GM12875 (cell line): ENCODE results near the gene MET.

ENCODE experiments used
- H3K4me3 ChIP-seq: one replicate; pipeline ENCODE4 v1.5.1; 2011; ENCODE audit warnings: low read depth, low read length, control low read depth
- TF ChIP-seq, protein P1 (sequence below): IDR thresholded peaks from 2 replicates; pipeline ENCODE4 v1.5.1; 2011; ENCODE audit warnings: low read depth, mild to moderate bottlenecking, control low read depth, inconsistent platforms, low read length, moderate library complexity, borderline replicate concordance; ENCODE audit not compliant: insufficient read depth

Gene MET

DNA sequence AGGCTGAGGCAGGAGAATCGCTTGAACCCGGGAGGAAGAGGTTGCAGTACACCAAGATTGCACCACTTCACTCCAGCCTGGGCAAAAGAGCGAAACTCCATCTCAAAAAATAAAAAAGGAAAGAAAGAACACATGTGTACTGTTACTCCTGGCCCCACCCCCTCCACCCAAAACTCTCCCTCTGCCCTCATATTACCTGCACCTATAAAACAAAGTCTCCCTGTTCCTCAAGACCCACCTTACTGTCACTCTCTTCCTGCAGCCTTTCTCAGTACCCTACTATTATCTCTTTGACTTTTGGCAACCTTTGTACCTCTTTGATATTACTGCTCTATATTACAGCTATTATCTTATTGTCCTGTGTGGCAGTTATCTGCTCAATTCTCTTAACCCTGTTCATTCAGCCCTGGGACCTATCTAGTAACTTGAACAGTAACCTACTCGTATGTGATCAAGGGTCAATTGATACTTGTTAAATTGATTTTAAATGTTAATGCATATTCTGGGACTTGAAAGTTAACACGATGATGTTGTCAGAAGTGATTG is 121.9 kb downstream of the MET start:
- TF ChIP-seq, protein P1, sequence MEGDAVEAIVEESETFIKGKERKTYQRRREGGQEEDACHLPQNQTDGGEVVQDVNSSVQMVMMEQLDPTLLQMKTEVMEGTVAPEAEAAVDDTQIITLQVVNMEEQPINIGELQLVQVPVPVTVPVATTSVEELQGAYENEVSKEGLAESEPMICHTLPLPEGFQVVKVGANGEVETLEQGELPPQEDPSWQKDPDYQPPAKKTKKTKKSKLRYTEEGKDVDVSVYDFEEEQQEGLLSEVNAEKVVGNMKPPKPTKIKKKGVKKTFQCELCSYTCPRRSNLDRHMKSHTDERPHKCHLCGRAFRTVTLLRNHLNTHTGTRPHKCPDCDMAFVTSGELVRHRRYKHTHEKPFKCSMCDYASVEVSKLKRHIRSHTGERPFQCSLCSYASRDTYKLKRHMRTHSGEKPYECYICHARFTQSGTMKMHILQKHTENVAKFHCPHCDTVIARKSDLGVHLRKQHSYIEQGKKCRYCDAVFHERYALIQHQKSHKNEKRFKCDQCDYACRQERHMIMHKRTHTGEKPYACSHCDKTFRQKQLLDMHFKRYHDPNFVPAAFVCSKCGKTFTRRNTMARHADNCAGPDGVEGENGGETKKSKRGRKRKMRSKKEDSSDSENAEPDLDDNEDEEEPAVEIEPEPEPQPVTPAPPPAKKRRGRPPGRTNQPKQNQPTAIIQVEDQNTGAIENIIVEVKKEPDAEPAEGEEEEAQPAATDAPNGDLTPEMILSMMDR: no peak

GRCh38 chr7:116796471-116796870 is 124.5 kb downstream of the MET start:
- no peak overlapping the region for H3K4me3 ChIP-seq
- TF ChIP-seq, protein P1: no peak

More for the DNA sequence above, 121.9 kb downstream of the MET start:
- H3K4me3 ChIP-seq: no peak overlapping the region

GRCh38 chr7:116797612-116798011 is 125.6 kb downstream of the MET start:
- TF ChIP-seq, protein P1: no peak
- no peak overlapping the region for H3K4me3 ChIP-seq

DNA sequence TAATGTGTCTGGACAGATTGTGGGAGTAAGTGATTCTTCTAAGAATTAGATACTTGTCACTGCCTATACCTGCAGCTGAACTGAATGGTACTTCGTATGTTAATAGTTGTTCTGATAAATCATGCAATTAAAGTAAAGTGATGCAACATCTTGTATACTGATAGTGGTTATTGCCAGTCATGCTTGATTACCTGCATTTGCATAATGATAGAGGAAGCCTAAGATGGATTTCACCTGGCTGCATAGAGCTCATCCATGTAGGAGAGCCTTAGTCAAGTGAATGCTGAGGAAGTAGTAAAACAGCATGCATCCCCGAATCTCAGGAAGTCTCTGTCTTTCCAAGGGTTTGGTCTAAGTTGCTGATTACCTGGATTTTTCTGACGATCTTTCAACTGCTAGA is 126.2 kb downstream of the MET start:
- TF ChIP-seq, protein P1: no peak
- no peak overlapping the region for H3K4me3 ChIP-seq

DNA sequence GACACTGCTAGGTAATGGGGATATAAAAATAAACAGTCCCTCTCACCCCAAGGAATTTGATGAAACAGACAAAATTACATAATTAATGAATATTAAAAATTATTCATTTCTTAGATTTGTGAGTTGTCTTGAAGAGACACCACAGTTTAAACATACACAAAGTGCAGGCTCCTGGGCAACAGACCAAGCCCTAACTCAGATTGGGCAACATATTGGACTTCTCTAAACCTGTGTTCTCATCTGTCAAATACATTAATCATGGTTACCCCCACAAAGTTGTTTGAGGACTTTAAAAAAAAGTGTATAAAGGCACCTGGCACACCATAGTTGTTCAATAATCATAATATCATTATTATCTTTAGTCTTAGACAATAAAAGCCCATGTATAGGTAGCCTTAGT is 127.9 kb downstream of the MET start:
- TF ChIP-seq, protein P1: no peak
- H3K4me3 ChIP-seq: no peak overlapping the region

- no peak overlapping the region for H3K4me3 ChIP-seq
- TF ChIP-seq, protein P1: no peak
Measured at GRCh38 chr7:116800594-116800993, 128.6 kb downstream of the MET start.

DNA sequence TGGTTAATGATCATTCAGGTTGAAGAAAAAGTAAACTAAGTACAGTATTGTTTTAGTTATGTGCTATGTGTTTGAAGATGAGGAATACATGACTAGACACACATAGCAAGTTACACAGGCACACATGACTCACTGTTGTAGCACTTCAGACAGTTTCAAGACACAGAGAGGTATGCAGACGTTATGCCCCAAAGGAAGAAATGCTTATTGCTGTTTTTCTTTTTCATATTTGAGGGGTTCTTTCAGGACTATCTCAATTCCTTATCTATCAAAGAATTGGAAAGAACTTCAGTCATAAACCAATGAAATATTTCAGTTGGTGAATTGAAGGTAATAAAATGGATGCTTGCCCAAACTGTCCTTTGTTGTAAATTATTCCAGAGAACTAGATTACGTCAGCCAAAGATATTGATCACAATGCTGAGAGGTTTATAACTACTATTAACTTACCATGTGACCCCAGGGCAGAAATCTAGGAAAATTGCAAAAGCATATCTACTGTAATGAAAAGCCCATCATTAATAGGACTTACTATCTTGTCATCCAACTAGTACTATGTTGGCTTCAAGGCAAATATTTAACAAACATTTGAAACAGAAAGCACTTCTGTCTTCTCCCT is 129.2 kb downstream of the MET start:
- H3K4me3 ChIP-seq: no peak overlapping the region

More for the DNA sequence above, 129.2 kb downstream of the MET start:
- TF ChIP-seq, protein P1: no peak
